ENCODE data around the gene BCL2L12. TPM values are rescaled to one million over a fixed set of nuclear protein-coding genes. Genes with fewer than 3 reads are reported as not detected.

BCL2L12 gene
- total and polyA plus RNA-seq, 2 donors (not counting 1 experiment from before 2014, with no cell fraction given), result 19.9 to 22.1 TPM

DNA sequence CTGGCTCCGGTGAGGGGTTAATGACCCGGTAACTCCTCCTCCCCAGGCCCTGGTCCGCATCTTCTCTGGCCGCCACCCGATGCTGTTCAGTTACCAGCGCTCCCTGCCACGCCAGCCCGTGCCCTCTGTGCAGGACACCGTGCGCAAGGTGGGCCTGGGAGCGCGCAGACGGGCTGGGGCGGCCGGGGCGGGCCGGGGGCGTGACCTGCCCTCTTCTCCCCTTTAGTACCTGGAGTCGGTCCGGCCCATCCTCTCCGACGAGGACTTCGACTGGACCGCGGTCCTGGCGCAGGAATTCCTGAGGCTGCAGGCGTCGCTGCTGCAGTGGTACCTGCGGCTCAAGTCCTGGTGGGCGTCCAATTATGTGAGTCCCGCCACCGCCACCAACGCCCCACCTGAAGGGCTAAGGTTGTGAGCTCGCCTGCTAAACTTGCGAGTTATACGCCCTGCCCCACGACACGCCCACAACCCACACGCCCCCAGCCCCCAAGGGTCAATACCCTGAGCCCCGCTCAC lies 35.6 kb downstream of the BCL2L12 start:
- Mint-ChIP-seq H3K27me3 (peaks cover 2% of the 10 kb centered on the region), H3K4me3 (no peak overlapping the region), H3K9me3 (ENCODE audit: insufficient read depth) (no peaks in the 10 kb centered on the region), H3K27ac (no peak overlapping the region), H3K4me1 (no peaks in the 10 kb centered on the region)
- 44% methylated on average over 34 of the region's 40 CpGs for WGBS (ENCODE audit: insufficient coverage)
- Histone ChIP-seq H3K4me2 (replicated peaks; ENCODE audit: low read depth, low read length, poor library complexity, severe bottlenecking) (no peak overlapping the region), H2AFZ (ENCODE audit: insufficient read depth, low read depth, low read length, poor library complexity, severe bottlenecking) (no peak overlapping the region), H4K20me1 (ENCODE audit: control insufficient read depth, insufficient read depth, low read length, poor library complexity, severe bottlenecking) (no peaks in the 10 kb centered on the region), H3K36me3 (replicated peaks in 1 of 2; ENCODE audit: control extremely low read depth in 1 of 2, control insufficient read depth in 1 of 2, extremely low read depth in 1 of 2, insufficient read depth in 2 of 2, low read length in 1 of 2) (no peaks in the 10 kb centered on the region), H3K9me3 (ENCODE audit: control extremely low read depth in 1 of 3, control insufficient read depth in 2 of 3, insufficient read depth in 1 of 3, low read length in 2 of 3) (no peaks in the 10 kb centered on the region), H3K79me2 (ENCODE audit: control insufficient read depth, insufficient read depth, low read length) (no peaks in the 10 kb centered on the region), H3K9ac (ENCODE audit: low read length) (no peak overlapping the region), H3K27ac (ENCODE audit: low read length in 2 of 2) (no peak overlapping the region), H3K27me3 (replicated peaks in 1 of 4; ENCODE audit: control extremely low read depth in 1 of 4, control insufficient read depth in 3 of 4, insufficient read depth in 4 of 4, low read length in 3 of 4) (peaks cover 0 to 8% (median 0%) of the 10 kb centered on the region in 4 experiments), H3K4me3 (ENCODE audit: control extremely low read depth in 1 of 5, extremely low read depth in 1 of 5, insufficient read depth in 1 of 5, low read depth in 2 of 5, low read length in 4 of 5) (no peak overlapping the region), H3K4me1 (ENCODE audit: control insufficient read depth in 2 of 2, insufficient read depth in 2 of 2, low read length in 2 of 2) (no peaks in the 10 kb centered on the region)
- POLR2A ChIA-PET, result no interaction called here
- intact Hi-C loops (cut with micrococcal nuclease), result no loop called here
- ATAC-seq (ENCODE audit: low read depth), result no peak
- TF ChIP-seq, protein P1, sequence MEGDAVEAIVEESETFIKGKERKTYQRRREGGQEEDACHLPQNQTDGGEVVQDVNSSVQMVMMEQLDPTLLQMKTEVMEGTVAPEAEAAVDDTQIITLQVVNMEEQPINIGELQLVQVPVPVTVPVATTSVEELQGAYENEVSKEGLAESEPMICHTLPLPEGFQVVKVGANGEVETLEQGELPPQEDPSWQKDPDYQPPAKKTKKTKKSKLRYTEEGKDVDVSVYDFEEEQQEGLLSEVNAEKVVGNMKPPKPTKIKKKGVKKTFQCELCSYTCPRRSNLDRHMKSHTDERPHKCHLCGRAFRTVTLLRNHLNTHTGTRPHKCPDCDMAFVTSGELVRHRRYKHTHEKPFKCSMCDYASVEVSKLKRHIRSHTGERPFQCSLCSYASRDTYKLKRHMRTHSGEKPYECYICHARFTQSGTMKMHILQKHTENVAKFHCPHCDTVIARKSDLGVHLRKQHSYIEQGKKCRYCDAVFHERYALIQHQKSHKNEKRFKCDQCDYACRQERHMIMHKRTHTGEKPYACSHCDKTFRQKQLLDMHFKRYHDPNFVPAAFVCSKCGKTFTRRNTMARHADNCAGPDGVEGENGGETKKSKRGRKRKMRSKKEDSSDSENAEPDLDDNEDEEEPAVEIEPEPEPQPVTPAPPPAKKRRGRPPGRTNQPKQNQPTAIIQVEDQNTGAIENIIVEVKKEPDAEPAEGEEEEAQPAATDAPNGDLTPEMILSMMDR (IDR thresholded peaks at IDR 0.05), result no peak
- TF ChIP-seq EZH2 (IDR thresholded peaks at IDR 0.05; ENCODE audit: borderline replicate concordance, insufficient read depth, low read depth, low read length, poor library complexity, severe bottlenecking), result no peak
- no peak for DNase-seq
- CTCF ChIA-PET, result no interaction called here

DNA sequence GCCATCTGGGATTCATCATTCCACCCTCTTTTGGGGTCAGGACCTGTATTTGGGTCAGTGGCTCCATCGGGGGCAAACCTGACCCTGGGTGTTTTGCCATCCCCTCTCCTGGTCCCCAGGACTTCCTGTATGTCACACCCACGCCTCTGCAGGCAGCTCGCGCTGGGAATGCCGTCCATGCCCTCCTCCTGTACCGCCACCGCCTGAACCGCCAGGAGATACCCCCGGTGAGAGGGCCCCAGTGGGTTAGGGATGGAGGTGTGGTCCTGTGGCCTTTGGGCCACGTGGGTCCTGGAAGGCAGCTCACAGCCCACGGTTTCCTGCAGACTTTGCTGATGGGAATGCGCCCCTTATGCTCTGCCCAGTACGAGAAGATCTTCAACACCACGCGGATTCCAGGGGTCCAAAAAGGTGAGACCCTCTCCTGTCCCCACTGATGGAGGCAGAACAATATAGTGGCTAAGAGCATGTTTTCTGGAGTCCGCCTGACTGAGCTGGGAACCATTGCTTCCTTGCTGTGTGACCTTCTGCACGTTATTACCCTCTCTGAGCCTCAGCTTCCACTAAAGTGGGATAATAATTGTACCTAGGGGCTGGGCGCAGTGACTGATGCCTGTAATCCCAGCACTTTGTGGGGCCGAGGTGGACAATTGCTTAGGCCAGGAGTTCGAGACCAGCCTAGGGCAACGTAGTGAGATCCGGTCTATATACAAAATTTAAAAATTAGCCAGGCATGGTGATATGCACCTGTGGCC lies 39.3 kb downstream of the BCL2L12 start:
- Histone ChIP-seq H3K9me3 (ENCODE audit: control extremely low read depth in 1 of 3, control insufficient read depth in 2 of 3, insufficient read depth in 1 of 3, low read length in 2 of 3) (no peaks in the 10 kb centered on the region), H3K4me1 (ENCODE audit: control insufficient read depth in 2 of 2, insufficient read depth in 2 of 2, low read length in 2 of 2) (no peaks in the 10 kb centered on the region), H2AFZ (ENCODE audit: insufficient read depth, low read depth, low read length, poor library complexity, severe bottlenecking) (no peak overlapping the region), H3K27me3 (replicated peaks in 1 of 4; ENCODE audit: control extremely low read depth in 1 of 4, control insufficient read depth in 3 of 4, insufficient read depth in 4 of 4, low read length in 3 of 4) (peaks cover 0 to 8% (median 0%) of the 10 kb centered on the region in 4 experiments), H3K9ac (ENCODE audit: low read length) (no peak overlapping the region), H3K36me3 (replicated peaks in 1 of 2; ENCODE audit: control extremely low read depth in 1 of 2, control insufficient read depth in 1 of 2, extremely low read depth in 1 of 2, insufficient read depth in 2 of 2, low read length in 1 of 2) (no peaks in the 10 kb centered on the region), H3K4me3 (ENCODE audit: control extremely low read depth in 1 of 5, extremely low read depth in 1 of 5, insufficient read depth in 1 of 5, low read depth in 2 of 5, low read length in 4 of 5) (no peak overlapping the region), H3K4me2 (replicated peaks; ENCODE audit: low read depth, low read length, poor library complexity, severe bottlenecking) (no peak overlapping the region), H3K27ac (ENCODE audit: low read length in 2 of 2) (no peak overlapping the region), H4K20me1 (ENCODE audit: control insufficient read depth, insufficient read depth, low read length, poor library complexity, severe bottlenecking) (no peaks in the 10 kb centered on the region), H3K79me2 (ENCODE audit: control insufficient read depth, insufficient read depth, low read length) (no peaks in the 10 kb centered on the region)
- ChIA-PET CTCF (no interaction called here), POLR2A (no interaction called here)
- DNase-seq, result no peak
- Mint-ChIP-seq H3K4me1 (no peaks in the 10 kb centered on the region), H3K27me3 (peaks cover under 1% of the 10 kb centered on the region), H3K4me3 (no peak overlapping the region), H3K27ac (no peak overlapping the region), H3K9me3 (ENCODE audit: insufficient read depth) (no peaks in the 10 kb centered on the region)
- ATAC-seq (ENCODE audit: low read depth), result no peak
- no peak for TF ChIP-seq EZH2 (IDR thresholded peaks at IDR 0.05; ENCODE audit: borderline replicate concordance, insufficient read depth, low read depth, low read length, poor library complexity, severe bottlenecking)
- TF ChIP-seq, protein P1 (IDR thresholded peaks at IDR 0.05), result no peak
- intact Hi-C loops (cut with micrococcal nuclease), result no loop called here
- 87% methylated on average over 15 of the region's 22 CpGs for WGBS (ENCODE audit: insufficient coverage)

Data from B cell (primary cell).